ENCODE results near the gene DCBLD2. TPM values are rescaled to one million over a fixed set of nuclear protein-coding genes. Genes with fewer than 3 reads are reported as not detected.

DCBLD2 gene
- total and polyA plus RNA-seq, 2 of the 13 experiments (the other 11 are each of a cell fraction or from before 2014, with no cell fraction given) = 43.8 to 56.9 TPM

- TF ChIP-seq USF2 (IDR thresholded peaks at IDR 0.05; ENCODE audit: low read depth, low read length) (peak; percentile 52; the same call in 1 of the 2 replicates), USF2 (CRISPR knock-in tag; IDR thresholded peaks at IDR 0.05; ENCODE audit: borderline replicate concordance) (peak; percentile 59; the same call in 1 of the 2 replicates), CENPT (CRISPR knock-in tag; IDR thresholded peaks at IDR 0.05; ENCODE audit: low read depth) (no peak), DMAP1 (CRISPR knock-in tag; IDR thresholded peaks at IDR 0.05) (no peak), GFI1 (CRISPR knock-in tag; IDR thresholded peaks at IDR 0.05; ENCODE audit: borderline replicate concordance) (peak; percentile 95), GATAD2A (CRISPR knock-in tag; IDR thresholded peaks at IDR 0.05) (peak; percentile 65; the same call in 1 of the 2 replicates), MEF2D (CRISPR knock-in tag; IDR thresholded peaks at IDR 0.05) (peak; percentile 20; the same call in 1 of the 2 replicates), SALL1 (CRISPR knock-in tag; IDR thresholded peaks at IDR 0.05) (peak; percentile 70), CCDC6 (CRISPR knock-in tag; IDR thresholded peaks at IDR 0.05) (0 out of 2 replicates have a peak, but pooled peaks have one; percentile 44), NBN (conservative IDR thresholded peaks at IDR 0.05) (no peak), RARA (CRISPR knock-in tag; IDR thresholded peaks at IDR 0.05) (peak; percentile 67), SOX6 (IDR thresholded peaks at IDR 0.05) (no peak), SOX6 (CRISPR knock-in tag; IDR thresholded peaks at IDR 0.05) (peak; percentile 85), SOX13 (IDR thresholded peaks at IDR 0.05) (no peak), SOX13 (CRISPR knock-in tag; conservative IDR thresholded peaks at IDR 0.05 in 1 of 2, IDR thresholded peaks at IDR 0.05 in 1 of 2) (peak in 1 of 2 experiments; percentile 72; a peak in 2 of 4 replicates), ATF5 (CRISPR knock-in tag; IDR thresholded peaks at IDR 0.05; ENCODE audit: low read depth) (no peak), REXO4 (CRISPR knock-in tag; IDR thresholded peaks at IDR 0.05; ENCODE audit: borderline replicate concordance) (no peak), NR1H2 (CRISPR knock-in tag; IDR thresholded peaks at IDR 0.05; ENCODE audit: borderline replicate concordance, low read depth) (no peak)
- TF ChIP-seq, protein P1, sequence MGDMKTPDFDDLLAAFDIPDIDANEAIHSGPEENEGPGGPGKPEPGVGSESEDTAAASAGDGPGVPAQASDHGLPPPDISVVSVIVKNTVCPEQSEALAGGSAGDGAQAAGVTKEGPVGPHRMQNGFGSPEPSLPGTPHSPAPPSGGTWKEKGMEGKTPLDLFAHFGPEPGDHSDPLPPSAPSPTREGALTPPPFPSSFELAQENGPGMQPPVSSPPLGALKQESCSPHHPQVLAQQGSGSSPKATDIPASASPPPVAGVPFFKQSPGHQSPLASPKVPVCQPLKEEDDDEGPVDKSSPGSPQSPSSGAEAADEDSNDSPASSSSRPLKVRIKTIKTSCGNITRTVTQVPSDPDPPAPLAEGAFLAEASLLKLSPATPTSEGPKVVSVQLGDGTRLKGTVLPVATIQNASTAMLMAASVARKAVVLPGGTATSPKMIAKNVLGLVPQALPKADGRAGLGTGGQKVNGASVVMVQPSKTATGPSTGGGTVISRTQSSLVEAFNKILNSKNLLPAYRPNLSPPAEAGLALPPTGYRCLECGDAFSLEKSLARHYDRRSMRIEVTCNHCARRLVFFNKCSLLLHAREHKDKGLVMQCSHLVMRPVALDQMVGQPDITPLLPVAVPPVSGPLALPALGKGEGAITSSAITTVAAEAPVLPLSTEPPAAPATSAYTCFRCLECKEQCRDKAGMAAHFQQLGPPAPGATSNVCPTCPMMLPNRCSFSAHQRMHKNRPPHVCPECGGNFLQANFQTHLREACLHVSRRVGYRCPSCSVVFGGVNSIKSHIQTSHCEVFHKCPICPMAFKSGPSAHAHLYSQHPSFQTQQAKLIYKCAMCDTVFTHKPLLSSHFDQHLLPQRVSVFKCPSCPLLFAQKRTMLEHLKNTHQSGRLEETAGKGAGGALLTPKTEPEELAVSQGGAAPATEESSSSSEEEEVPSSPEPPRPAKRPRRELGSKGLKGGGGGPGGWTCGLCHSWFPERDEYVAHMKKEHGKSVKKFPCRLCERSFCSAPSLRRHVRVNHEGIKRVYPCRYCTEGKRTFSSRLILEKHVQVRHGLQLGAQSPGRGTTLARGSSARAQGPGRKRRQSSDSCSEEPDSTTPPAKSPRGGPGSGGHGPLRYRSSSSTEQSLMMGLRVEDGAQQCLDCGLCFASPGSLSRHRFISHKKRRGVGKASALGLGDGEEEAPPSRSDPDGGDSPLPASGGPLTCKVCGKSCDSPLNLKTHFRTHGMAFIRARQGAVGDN (CRISPR knock-in tag; IDR thresholded peaks at IDR 0.05) = no peak
- TF ChIP-seq, protein P2, sequence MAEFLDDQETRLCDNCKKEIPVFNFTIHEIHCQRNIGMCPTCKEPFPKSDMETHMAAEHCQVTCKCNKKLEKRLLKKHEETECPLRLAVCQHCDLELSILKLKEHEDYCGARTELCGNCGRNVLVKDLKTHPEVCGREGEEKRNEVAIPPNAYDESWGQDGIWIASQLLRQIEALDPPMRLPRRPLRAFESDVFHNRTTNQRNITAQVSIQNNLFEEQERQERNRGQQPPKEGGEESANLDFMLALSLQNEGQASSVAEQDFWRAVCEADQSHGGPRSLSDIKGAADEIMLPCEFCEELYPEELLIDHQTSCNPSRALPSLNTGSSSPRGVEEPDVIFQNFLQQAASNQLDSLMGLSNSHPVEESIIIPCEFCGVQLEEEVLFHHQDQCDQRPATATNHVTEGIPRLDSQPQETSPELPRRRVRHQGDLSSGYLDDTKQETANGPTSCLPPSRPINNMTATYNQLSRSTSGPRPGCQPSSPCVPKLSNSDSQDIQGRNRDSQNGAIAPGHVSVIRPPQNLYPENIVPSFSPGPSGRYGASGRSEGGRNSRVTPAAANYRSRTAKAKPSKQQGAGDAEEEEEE (CRISPR knock-in tag; IDR thresholded peaks at IDR 0.05; ENCODE audit: borderline replicate concordance) = no peak
Observed at GRCh38 chr3:98777286-98777685, 124.2 kb downstream of the DCBLD2 start (continued).

All from HepG2 (cell line).